GM21447 (cell line): ENCODE results near the gene KRTAP5-11.
"Not testable (repeated sequence)": the region's sequence is repeated elsewhere in the genome, so short reads cannot be mapped to it uniquely, and the experiment has no call there.

Experiments used
- ATAC-seq: cut with Tn5 transposase; IDR thresholded peaks from one replicate; pipeline ENCODE4 v1.9.1; 2021; ENCODE audit not compliant: unreplicated experiment

The KRTAP5-11 gene

GRCh38 chr11:71582309-71582895, at the start of gene KRTAP5-11:
Gene KRTAP5-11 (minus strand): TSS chr11:71582875. CDS start chr11:71582837, 38 bp downstream.
- no peak for ATAC-seq

- ATAC-seq, result not testable (repeated sequence)
Measured at GRCh38 chr11:71631551-71631950, 48.9 kb upstream of the KRTAP5-11 start.

- ATAC-seq, result not testable (repeated sequence)
Measured at GRCh38 chr11:71630071-71630470, 47.4 kb upstream of the KRTAP5-11 start.

- ATAC-seq, result not testable (repeated sequence)
Measured at GRCh38 chr11:71628943-71629342, 46.3 kb upstream of the KRTAP5-11 start.

GRCh38 chr11:71623226-71623625, 40.6 kb upstream of the KRTAP5-11 start:
- not testable (repeated sequence) for ATAC-seq

GRCh38 chr11:71622561-71622960, 39.9 kb upstream of the KRTAP5-11 start:
- ATAC-seq, result not testable (repeated sequence)

GRCh38 chr11:71615003-71615402, 32.3 kb upstream of the KRTAP5-11 start:
- ATAC-seq, result not testable (repeated sequence)

GRCh38 chr11:71614366-71614917, 31.8 kb upstream of the KRTAP5-11 start:
- not testable (repeated sequence) for ATAC-seq

- ATAC-seq, result not testable (repeated sequence)
Measured at GRCh38 chr11:71613931-71614330, 31.3 kb upstream of the KRTAP5-11 start.

- not testable (repeated sequence) for ATAC-seq
Measured at GRCh38 chr11:71611218-71611910, 28.7 kb upstream of the KRTAP5-11 start.

- not testable (repeated sequence) for ATAC-seq
Measured at GRCh38 chr11:71608272-71608671, 25.6 kb upstream of the KRTAP5-11 start.

- not testable (repeated sequence) for ATAC-seq
Measured at GRCh38 chr11:71607520-71608216, 25.0 kb upstream of the KRTAP5-11 start.

- not testable (repeated sequence) for ATAC-seq
Measured at GRCh38 chr11:71606853-71607519, 24.3 kb upstream of the KRTAP5-11 start.

- not testable (repeated sequence) for ATAC-seq
Measured at GRCh38 chr11:71604798-71605488, 22.3 kb upstream of the KRTAP5-11 start.

- not testable (repeated sequence) for ATAC-seq
Measured at GRCh38 chr11:71603221-71603620, 20.5 kb upstream of the KRTAP5-11 start.

- ATAC-seq, result not testable (repeated sequence)
Measured at GRCh38 chr11:71589546-71589920, 6.9 kb upstream of the KRTAP5-11 start.

- ATAC-seq, result not testable (repeated sequence)
Measured at GRCh38 chr11:71588822-71589545, 6.3 kb upstream of the KRTAP5-11 start.

GRCh38 chr11:71588314-71588713, 5.6 kb upstream of the KRTAP5-11 start:
- ATAC-seq, result not testable (repeated sequence)

GRCh38 chr11:71585673-71586072, 3.0 kb upstream of the KRTAP5-11 start:
- ATAC-seq, result not testable (repeated sequence)

GRCh38 chr11:71582969-71583368, 294 bp upstream of the KRTAP5-11 start:
- not testable (repeated sequence) for ATAC-seq
